HepG2 (cell line): ENCODE measurements around the gene CAPN11. TPM values are rescaled to one million over a fixed set of nuclear protein-coding genes. Genes with fewer than 3 reads are reported as not detected.

Experiments
- HDAC2 ChIP-seq: sonication (generic); formaldehyde crosslinking; IDR thresholded peaks from 2 replicates; pipeline ENCODE4 v1.4.0; 2020; ENCODE audit warnings: missing genetic modification reagents
- HOXA7 ChIP-seq: sonication (generic); formaldehyde crosslinking; IDR thresholded peaks from 2 replicates; pipeline ENCODE4 v1.8.1; 2022; ENCODE audit warnings: mild to moderate bottlenecking, missing genetic modification reagents, moderate library complexity
- IRF2 ChIP-seq: IDR thresholded peaks from 2 replicates; pipeline ENCODE4 v1.6.1; 2018; ENCODE audit warnings: missing genetic modification reagents, missing compliant biosample characterization
- IRF9 ChIP-seq: sonication (generic); formaldehyde crosslinking; IDR thresholded peaks from 2 replicates; pipeline ENCODE4 v1.8.0; 2022; ENCODE audit warnings: missing genetic modification reagents, mild to moderate bottlenecking, borderline replicate concordance
- JDP2 ChIP-seq: sonication (generic); formaldehyde crosslinking; IDR thresholded peaks from 2 replicates; pipeline ENCODE4 v1.8.1; 2022; ENCODE audit warnings: missing genetic modification reagents, borderline replicate concordance
- KLF13 ChIP-seq: sonication (generic); formaldehyde crosslinking; IDR thresholded peaks from 2 replicates; pipeline ENCODE4 v1.4.0; 2020; ENCODE audit warnings: mild to moderate bottlenecking, missing genetic modification reagents
- MATR3 ChIP-seq: sonication (generic); formaldehyde crosslinking; IDR thresholded peaks from 2 replicates; pipeline ENCODE4 v1.4.0; 2020; ENCODE audit warnings: missing genetic modification reagents
- MED13 ChIP-seq: sonication (generic); formaldehyde crosslinking; IDR thresholded peaks from 2 replicates; pipeline ENCODE4 v1.5.0; 2020; ENCODE audit warnings: missing genetic modification reagents
- TSC22D2 ChIP-seq: sonication (generic); formaldehyde crosslinking; IDR thresholded peaks from 2 replicates; pipeline ENCODE4 v1.5.1; 2020; ENCODE audit warnings: missing genetic modification reagents, mild to moderate bottlenecking, borderline replicate concordance
- ZMAT3 ChIP-seq: sonication (generic); formaldehyde crosslinking; conservative IDR thresholded peaks from 2 replicates; pipeline ENCODE4 v1.7.0; 2021; ENCODE audit warnings: missing genetic modification reagents
- ZNF10 ChIP-seq: sonication (generic); formaldehyde crosslinking; IDR thresholded peaks from 2 replicates; pipeline ENCODE4 v1.4.0; 2020; ENCODE audit warnings: mild to moderate bottlenecking, low read depth, missing genetic modification reagents, borderline replicate concordance
- ZNF225 ChIP-seq: sonication (generic); formaldehyde crosslinking; IDR thresholded peaks from 2 replicates; pipeline ENCODE4 v1.4.0; 2020; ENCODE audit warnings: mild to moderate bottlenecking, missing genetic modification reagents
- ZNF414 ChIP-seq: sonication (generic); formaldehyde crosslinking; IDR thresholded peaks from 2 replicates; pipeline ENCODE4 v1.5.0; 2020; ENCODE audit warnings: missing genetic modification reagents
- ZNF484 ChIP-seq: sonication (generic); formaldehyde crosslinking; IDR thresholded peaks from 2 replicates; pipeline ENCODE4 v1.5.1; 2020; ENCODE audit warnings: mild to moderate bottlenecking, low read depth, missing genetic modification reagents, borderline replicate concordance
- ZNF558 ChIP-seq: sonication (generic); formaldehyde crosslinking; IDR thresholded peaks from 2 replicates; pipeline ENCODE4 v1.9.0; 2022; ENCODE audit warnings: mild to moderate bottlenecking, missing genetic modification reagents, borderline replicate concordance
- ZNF572 ChIP-seq: sonication (generic); formaldehyde crosslinking; IDR thresholded peaks from 2 replicates; pipeline ENCODE4 v1.5.1; 2020; ENCODE audit warnings: mild to moderate bottlenecking, missing genetic modification reagents
- ZNF616 ChIP-seq: sonication (generic); formaldehyde crosslinking; IDR thresholded peaks from 2 replicates; pipeline ENCODE4 v1.5.0; 2020; ENCODE audit warnings: low read depth, mild to moderate bottlenecking, missing genetic modification reagents
- ZNF709 ChIP-seq: sonication (generic); formaldehyde crosslinking; IDR thresholded peaks from 2 replicates; pipeline ENCODE4 v1.5.0; 2020; ENCODE audit warnings: mild to moderate bottlenecking, missing genetic modification reagents
- ZSCAN25 ChIP-seq: sonication (generic); formaldehyde crosslinking; IDR thresholded peaks from 2 replicates; pipeline ENCODE4 v1.8.0; 2022; ENCODE audit warnings: mild to moderate bottlenecking, missing genetic modification reagents
- polyA plus RNA-seq, 8 experiments: library from polyadenylated mRNA; depleted of rRNA in 3 of 8; stranded (reverse) in 7 of 8; unstranded in 1 of 8; fragments of >200 nt; fragmentation: Illumina TruSeq in 4 of 8; extraction: Trizol in 4 of 8; gene quantifications; 2 replicates each; pipeline versions ENCODE4 v1.2.1 to v1.2.3, GENCODE V29; 2011 to 2016; ENCODE audit warnings: low read depth in 4 of 8, missing spikeins in 1 of 8, mixed read lengths in 1 of 8; ENCODE audit not compliant: insufficient read depth in 1 of 8
- total RNA-seq, 5 experiments: library from RNA; depleted of rRNA; stranded (reverse); fragments of >200 nt; fragmentation: Illumina TruSeq; extraction: Trizol; gene quantifications; 2 replicates each; pipeline ENCODE4 v1.2.3, GENCODE V29; 2016; ENCODE audit warnings: low read depth in 1 of 5
- TF ChIP-seq, protein P1 (sequence below): sonication (generic); formaldehyde crosslinking; IDR thresholded peaks from 2 replicates; pipeline ENCODE4 v1.4.0; 2020; ENCODE audit warnings: mild to moderate bottlenecking, missing genetic modification reagents
- TF ChIP-seq, protein P2 (sequence below): sonication (generic); formaldehyde crosslinking; IDR thresholded peaks from 2 replicates; pipeline ENCODE4 v1.4.0; 2020; ENCODE audit warnings: mild to moderate bottlenecking, missing genetic modification reagents, borderline replicate concordance

Gene CAPN11
- total and polyA plus RNA-seq, 2 of the 13 experiments (the other 11 are each of a cell fraction or from before 2014, with no cell fraction given): 0.07 to 0.11 TPM

DNA sequence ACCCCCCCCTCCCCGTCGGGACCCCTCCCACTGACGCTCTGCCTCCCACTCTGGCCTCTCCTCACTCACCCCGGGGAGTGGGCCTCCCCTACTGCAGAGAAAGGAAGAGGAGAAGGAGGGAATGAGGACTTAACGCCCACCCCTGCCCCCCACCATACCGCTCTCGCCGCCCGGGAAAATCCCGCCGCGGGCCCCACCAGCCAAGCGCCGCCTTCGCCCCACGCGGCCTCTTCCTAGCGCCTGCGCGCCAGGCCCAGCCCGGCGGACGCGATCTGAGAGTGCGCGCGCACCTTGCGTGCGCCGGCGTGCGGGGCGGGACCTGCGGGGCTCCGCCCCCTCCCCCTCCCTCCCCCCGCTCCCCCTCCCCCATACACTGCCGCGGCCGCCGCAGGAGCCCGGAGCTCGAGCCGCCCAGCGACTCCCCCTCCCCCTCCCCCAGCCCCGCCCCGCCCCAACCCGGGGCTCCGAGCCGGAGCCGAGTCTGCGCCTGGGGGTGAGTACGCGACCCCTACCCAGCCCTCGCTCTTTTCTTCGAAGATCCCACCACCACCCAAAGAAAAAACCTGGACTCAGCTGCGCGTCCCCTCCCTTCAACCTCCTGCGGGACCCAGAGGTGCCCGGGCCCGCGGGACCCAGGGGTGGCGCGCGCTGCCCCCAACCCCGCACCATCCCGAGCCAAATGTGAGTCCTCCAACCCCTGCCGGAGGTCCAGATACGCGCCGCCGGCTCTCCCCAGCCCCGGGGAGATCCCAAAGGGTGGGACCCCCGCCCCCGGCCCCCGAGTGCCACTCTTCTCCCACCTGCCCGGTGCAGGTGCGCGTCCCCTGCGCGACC lies 31.2 kb upstream of the CAPN11 start, which contains the start of the genes MRPL14 and TMEM63B (continued):
- TF ChIP-seq ZNF484 (CRISPR knock-in tag): no peak
- TF ChIP-seq ZSCAN25 (CRISPR knock-in tag): no peak
- TF ChIP-seq ZNF616: no peak
- no peak; the same call in 1 of the 2 replicates for TF ChIP-seq ZNF558 (CRISPR knock-in tag)
- no peak for TF ChIP-seq ZNF414 (CRISPR knock-in tag)
- no peak for TF ChIP-seq KLF13
- no peak for TF ChIP-seq ZNF572 (CRISPR knock-in tag)
- no peak for TF ChIP-seq MATR3 (CRISPR knock-in tag)
- TF ChIP-seq, protein P1, sequence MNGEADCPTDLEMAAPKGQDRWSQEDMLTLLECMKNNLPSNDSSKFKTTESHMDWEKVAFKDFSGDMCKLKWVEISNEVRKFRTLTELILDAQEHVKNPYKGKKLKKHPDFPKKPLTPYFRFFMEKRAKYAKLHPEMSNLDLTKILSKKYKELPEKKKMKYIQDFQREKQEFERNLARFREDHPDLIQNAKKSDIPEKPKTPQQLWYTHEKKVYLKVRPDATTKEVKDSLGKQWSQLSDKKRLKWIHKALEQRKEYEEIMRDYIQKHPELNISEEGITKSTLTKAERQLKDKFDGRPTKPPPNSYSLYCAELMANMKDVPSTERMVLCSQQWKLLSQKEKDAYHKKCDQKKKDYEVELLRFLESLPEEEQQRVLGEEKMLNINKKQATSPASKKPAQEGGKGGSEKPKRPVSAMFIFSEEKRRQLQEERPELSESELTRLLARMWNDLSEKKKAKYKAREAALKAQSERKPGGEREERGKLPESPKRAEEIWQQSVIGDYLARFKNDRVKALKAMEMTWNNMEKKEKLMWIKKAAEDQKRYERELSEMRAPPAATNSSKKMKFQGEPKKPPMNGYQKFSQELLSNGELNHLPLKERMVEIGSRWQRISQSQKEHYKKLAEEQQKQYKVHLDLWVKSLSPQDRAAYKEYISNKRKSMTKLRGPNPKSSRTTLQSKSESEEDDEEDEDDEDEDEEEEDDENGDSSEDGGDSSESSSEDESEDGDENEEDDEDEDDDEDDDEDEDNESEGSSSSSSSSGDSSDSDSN (CRISPR knock-in tag): no peak
- TF ChIP-seq IRF2: no peak; the same call in 1 of the 2 replicates
- TF ChIP-seq IRF9: no peak; the same call in 1 of the 2 replicates
- no peak for TF ChIP-seq ZNF709
- TF ChIP-seq ZMAT3 (CRISPR knock-in tag): no peak
- TF ChIP-seq, protein P2, sequence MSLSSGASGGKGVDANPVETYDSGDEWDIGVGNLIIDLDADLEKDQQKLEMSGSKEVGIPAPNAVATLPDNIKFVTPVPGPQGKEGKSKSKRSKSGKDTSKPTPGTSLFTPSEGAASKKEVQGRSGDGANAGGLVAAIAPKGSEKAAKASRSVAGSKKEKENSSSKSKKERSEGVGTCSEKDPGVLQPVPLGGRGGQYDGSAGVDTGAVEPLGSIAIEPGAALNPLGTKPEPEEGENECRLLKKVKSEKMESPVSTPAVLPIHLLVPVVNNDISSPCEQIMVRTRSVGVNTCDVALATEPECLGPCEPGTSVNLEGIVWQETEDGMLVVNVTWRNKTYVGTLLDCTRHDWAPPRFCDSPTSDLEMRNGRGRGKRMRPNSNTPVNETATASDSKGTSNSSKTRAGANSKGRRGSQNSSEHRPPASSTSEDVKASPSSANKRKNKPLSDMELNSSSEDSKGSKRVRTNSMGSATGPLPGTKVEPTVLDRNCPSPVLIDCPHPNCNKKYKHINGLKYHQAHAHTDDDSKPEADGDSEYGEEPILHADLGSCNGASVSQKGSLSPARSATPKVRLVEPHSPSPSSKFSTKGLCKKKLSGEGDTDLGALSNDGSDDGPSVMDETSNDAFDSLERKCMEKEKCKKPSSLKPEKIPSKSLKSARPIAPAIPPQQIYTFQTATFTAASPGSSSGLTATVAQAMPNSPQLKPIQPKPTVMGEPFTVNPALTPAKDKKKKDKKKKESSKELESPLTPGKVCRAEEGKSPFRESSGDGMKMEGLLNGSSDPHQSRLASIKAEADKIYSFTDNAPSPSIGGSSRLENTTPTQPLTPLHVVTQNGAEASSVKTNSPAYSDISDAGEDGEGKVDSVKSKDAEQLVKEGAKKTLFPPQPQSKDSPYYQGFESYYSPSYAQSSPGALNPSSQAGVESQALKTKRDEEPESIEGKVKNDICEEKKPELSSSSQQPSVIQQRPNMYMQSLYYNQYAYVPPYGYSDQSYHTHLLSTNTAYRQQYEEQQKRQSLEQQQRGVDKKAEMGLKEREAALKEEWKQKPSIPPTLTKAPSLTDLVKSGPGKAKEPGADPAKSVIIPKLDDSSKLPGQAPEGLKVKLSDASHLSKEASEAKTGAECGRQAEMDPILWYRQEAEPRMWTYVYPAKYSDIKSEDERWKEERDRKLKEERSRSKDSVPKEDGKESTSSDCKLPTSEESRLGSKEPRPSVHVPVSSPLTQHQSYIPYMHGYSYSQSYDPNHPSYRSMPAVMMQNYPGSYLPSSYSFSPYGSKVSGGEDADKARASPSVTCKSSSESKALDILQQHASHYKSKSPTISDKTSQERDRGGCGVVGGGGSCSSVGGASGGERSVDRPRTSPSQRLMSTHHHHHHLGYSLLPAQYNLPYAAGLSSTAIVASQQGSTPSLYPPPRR (CRISPR knock-in tag): no peak
- no peak for TF ChIP-seq HOXA7 (CRISPR knock-in tag)
- TF ChIP-seq HDAC2 (CRISPR knock-in tag): no peak
- TF ChIP-seq JDP2 (CRISPR knock-in tag): no peak
- TF ChIP-seq ZNF225: 0 out of 2 replicates have a peak, but pooled peaks have one; percentile 14
- 0 out of 2 replicates have a peak, but pooled peaks have one; percentile 54 for TF ChIP-seq ZNF10 (CRISPR knock-in tag)
- no peak for TF ChIP-seq TSC22D2 (CRISPR knock-in tag)
- no peak; the same call in 1 of the 2 replicates for TF ChIP-seq MED13 (CRISPR knock-in tag)
